Measurements from ENCODE around the gene KRT33A. TPM values are rescaled to one million over a fixed set of nuclear protein-coding genes. Genes with fewer than 3 reads are reported as not detected.

KRT33A gene
- total and polyA plus RNA-seq, 2 experiments from 2014 or later: not detected

DNA sequence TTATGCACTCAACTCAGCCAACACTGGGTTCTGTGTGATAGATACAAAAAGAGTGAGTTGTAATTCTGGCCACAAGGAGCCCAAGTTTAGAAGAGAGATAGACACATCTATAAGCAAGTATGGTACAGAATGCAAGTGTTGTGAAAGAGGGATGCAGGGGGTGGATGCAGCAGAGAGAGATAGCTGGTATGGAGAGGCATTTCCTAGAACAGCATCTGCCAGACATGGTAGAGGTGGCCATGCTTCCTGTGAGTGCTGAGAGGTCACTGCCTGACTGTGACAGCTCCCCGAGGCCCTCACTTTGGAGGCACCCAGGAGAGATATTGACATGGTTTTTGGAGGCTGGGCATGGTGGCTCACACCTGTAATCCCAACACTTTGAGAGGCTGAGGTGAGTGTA is 39.5 kb downstream of the KRT33A start:
- DNase-seq (ENCODE audit: low read depth in 1 of 2, low spot score in 1 of 2): no peak
- peaks cover 19% of the 10 kb centered on the region for H3K27me3 ChIP-seq
- no peak overlapping the region for H3K27ac ChIP-seq
- no peak overlapping the region for H3K4me3 ChIP-seq
- TF ChIP-seq, protein P1, sequence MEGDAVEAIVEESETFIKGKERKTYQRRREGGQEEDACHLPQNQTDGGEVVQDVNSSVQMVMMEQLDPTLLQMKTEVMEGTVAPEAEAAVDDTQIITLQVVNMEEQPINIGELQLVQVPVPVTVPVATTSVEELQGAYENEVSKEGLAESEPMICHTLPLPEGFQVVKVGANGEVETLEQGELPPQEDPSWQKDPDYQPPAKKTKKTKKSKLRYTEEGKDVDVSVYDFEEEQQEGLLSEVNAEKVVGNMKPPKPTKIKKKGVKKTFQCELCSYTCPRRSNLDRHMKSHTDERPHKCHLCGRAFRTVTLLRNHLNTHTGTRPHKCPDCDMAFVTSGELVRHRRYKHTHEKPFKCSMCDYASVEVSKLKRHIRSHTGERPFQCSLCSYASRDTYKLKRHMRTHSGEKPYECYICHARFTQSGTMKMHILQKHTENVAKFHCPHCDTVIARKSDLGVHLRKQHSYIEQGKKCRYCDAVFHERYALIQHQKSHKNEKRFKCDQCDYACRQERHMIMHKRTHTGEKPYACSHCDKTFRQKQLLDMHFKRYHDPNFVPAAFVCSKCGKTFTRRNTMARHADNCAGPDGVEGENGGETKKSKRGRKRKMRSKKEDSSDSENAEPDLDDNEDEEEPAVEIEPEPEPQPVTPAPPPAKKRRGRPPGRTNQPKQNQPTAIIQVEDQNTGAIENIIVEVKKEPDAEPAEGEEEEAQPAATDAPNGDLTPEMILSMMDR (IDR thresholded peaks at IDR 0.05; ENCODE audit: low read depth, low read length): no peak
- no peaks in the 10 kb centered on the region for H3K36me3 ChIP-seq
- no peaks in the 10 kb centered on the region for H3K9me3 ChIP-seq (ENCODE audit: low read depth)
- no peaks in the 10 kb centered on the region for H3K4me1 ChIP-seq (ENCODE audit: low read depth)

DNA sequence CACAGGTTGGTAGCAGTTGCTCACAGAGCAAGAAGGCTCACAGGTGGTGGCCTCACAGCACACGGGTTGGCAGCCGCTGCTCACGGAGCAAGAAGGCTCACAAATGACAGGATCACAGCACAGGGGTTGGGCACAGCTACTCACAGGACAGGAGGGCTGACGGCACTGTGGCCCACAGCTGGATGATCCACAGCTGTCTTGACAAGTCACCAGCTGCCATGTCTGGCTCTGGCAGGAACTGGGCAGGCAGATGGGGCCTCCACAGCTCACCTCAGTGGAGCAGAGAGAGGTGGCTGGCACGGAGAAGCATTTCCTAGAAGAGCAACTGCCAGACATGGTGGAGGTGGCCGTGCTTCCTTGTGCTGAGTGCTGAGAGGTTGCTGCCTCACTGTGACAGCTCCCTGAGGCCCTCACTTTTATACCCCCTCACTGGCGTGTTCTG is 41.7 kb downstream of the KRT33A start, which contains the start of gene KRTAP16-1:
Gene KRTAP16-1, minus strand, starts transcription at position 392 of the 442 bp plus-strand sequence. Its CDS starts 56 bp downstream, at position 336.
- TF ChIP-seq, protein P1 (IDR thresholded peaks at IDR 0.05; ENCODE audit: low read depth, low read length): no peak
- no peak within 1 kb of the TSS for H3K4me3 ChIP-seq
- H3K9me3 ChIP-seq (ENCODE audit: low read depth): no peaks in the 10 kb centered on the region
- no peak within 1 kb of the TSS for H3K27ac ChIP-seq
- DNase-seq (ENCODE audit: low read depth in 1 of 2, low spot score in 1 of 2): no peak
- H3K36me3 ChIP-seq: no peaks in the 10 kb centered on the region
- peaks cover 5% of the 10 kb centered on the region for H3K27me3 ChIP-seq
- no peaks in the 10 kb centered on the region for H3K4me1 ChIP-seq (ENCODE audit: low read depth)

DNA sequence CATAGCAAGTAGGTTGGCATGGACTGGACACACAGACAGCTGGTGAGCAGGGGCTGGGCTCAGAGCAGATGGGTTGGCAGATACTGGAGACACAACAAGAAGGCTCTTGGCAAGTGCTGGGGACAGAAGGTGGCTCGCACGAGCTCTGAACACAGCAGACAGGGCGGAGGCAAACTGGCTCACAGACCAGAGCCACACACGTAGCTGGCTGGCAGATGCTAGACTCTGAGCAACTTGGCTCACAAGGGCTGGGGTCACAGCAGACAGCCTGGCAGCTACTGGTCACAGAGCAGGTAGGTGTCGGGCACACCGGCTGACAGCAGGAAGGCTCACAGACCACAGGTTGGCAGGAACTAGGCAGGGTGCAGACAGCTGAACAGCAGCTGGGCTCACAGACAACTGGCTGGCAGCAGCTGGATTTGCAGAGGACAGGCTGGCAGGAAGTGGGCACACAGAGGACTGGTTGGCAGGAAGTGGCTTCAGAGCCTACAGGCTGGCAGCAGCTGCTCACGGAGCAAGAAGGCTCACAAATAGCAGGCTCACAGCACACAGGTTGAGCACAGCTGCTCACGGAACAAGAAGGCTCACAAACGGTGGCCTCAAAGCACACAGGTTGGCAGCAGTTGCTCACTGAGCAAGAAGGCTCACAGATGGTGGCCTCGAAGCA is 42.2 kb downstream of the KRT33A start:
- no peak for DNase-seq (ENCODE audit: low read depth in 1 of 2, low spot score in 1 of 2)
- H3K9me3 ChIP-seq (ENCODE audit: low read depth): no peaks in the 10 kb centered on the region
- H3K27ac ChIP-seq: no peak overlapping the region
- H3K4me3 ChIP-seq: no peak overlapping the region
- H3K27me3 ChIP-seq: peaks cover 5% of the 10 kb centered on the region
- TF ChIP-seq, protein P1 (IDR thresholded peaks at IDR 0.05; ENCODE audit: low read depth, low read length): no peak
- no peaks in the 10 kb centered on the region for H3K36me3 ChIP-seq
- H3K4me1 ChIP-seq (ENCODE audit: low read depth): no peaks in the 10 kb centered on the region

DNA sequence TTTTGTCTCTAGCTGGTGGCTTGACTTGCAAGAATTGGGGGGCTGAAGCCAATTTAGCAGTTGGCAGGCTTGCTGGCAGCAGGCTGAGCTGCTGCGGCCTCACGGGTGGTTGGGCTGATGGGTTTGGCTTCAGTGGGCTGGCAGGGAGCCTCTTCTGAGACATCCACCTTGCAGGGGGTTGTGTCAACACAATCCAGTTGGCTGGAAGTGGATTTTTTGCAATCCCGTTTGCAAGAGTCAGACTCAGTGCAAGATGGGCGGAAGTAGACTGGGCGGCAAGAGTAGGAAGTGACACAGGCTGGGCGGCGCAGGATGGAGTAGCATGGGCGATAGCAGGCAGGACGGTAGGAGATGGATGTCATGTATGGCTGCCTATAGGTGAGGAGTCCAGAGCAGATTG is 43.0 kb downstream of the KRT33A start:
- H3K9me3 ChIP-seq (ENCODE audit: low read depth): no peaks in the 10 kb centered on the region
- H3K27ac ChIP-seq: no peak overlapping the region
- TF ChIP-seq, protein P1 (IDR thresholded peaks at IDR 0.05; ENCODE audit: low read depth, low read length): no peak
- no peak overlapping the region for H3K4me3 ChIP-seq
- no peaks in the 10 kb centered on the region for H3K36me3 ChIP-seq
- no peak for DNase-seq (ENCODE audit: low read depth in 1 of 2, low spot score in 1 of 2)
- H3K4me1 ChIP-seq (ENCODE audit: low read depth): no peaks in the 10 kb centered on the region
- peaks cover 5% of the 10 kb centered on the region for H3K27me3 ChIP-seq

DNA sequence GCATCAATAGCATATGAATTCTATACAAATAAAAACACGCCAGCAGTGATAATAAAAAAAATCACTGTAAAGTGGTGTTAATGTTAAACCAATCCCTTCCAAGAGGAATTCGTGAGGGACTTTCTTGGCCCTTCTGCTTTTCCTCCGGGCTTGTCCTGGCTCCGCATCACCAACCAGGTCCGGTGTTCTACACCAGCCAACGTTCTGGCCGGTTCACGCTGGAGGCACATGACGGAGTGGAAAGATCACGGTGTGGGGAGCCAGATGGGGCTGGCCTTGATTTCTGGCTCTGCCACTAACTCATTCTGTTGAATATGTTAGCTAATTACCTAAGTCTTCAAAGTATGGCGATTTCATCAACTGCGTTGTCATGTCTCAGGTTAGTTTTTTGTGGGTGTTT is 46.5 kb downstream of the KRT33A start:
- no peak for DNase-seq (ENCODE audit: low read depth in 1 of 2, low spot score in 1 of 2)
- Histone ChIP-seq H3K27ac (no peak overlapping the region), H3K27me3 (no peaks in the 10 kb centered on the region), H3K4me3 (no peak overlapping the region), H3K9me3 (ENCODE audit: low read depth) (no peaks in the 10 kb centered on the region), H3K4me1 (ENCODE audit: low read depth) (no peaks in the 10 kb centered on the region), H3K36me3 (no peaks in the 10 kb centered on the region)
- TF ChIP-seq, protein P1 (IDR thresholded peaks at IDR 0.05; ENCODE audit: low read depth, low read length): no peak

All from cardiac muscle cell (in vitro differentiated cells and primary cell).